Choroid plexus epithelial cell (primary cell): ENCODE results near the gene TTR.

ENCODE experiments used
- DNase-seq: peaks from one replicate; pipeline ENCODE4 v3.0.0-alpha.2; 2010; ENCODE audit warnings: low read depth
- H3K4me3 ChIP-seq: 2 replicates; pipeline ENCODE4 v1.5.1; 2011; ENCODE audit warnings: low read depth, mild to moderate bottlenecking, control low read depth, low read length, moderate library complexity
- TF ChIP-seq, protein P1 (sequence below): conservative IDR thresholded peaks from 2 replicates; pipeline ENCODE4 v1.5.1; 2011; ENCODE audit warnings: low read depth, mild to moderate bottlenecking, control low read depth, inconsistent platforms, low read length, moderate library complexity

The TTR gene

GRCh38 chr18:31611511-31611910 lies 19.8 kb downstream of the TTR start:
- DNase-seq, result no peak
- TF ChIP-seq, protein P1, sequence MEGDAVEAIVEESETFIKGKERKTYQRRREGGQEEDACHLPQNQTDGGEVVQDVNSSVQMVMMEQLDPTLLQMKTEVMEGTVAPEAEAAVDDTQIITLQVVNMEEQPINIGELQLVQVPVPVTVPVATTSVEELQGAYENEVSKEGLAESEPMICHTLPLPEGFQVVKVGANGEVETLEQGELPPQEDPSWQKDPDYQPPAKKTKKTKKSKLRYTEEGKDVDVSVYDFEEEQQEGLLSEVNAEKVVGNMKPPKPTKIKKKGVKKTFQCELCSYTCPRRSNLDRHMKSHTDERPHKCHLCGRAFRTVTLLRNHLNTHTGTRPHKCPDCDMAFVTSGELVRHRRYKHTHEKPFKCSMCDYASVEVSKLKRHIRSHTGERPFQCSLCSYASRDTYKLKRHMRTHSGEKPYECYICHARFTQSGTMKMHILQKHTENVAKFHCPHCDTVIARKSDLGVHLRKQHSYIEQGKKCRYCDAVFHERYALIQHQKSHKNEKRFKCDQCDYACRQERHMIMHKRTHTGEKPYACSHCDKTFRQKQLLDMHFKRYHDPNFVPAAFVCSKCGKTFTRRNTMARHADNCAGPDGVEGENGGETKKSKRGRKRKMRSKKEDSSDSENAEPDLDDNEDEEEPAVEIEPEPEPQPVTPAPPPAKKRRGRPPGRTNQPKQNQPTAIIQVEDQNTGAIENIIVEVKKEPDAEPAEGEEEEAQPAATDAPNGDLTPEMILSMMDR, result no peak
- no peak overlapping the region for H3K4me3 ChIP-seq

- TF ChIP-seq, protein P1, result no peak
- H3K4me3 ChIP-seq, result no peak overlapping the region
- no peak for DNase-seq
Measured at GRCh38 chr18:31612124-31612523, 20.4 kb downstream of the TTR start.

- no peak overlapping the region for H3K4me3 ChIP-seq
- TF ChIP-seq, protein P1, result no peak
Measured at GRCh38 chr18:31614044-31614443, 22.4 kb downstream of the TTR start.

GRCh38 chr18:31616586-31616985 lies 24.9 kb downstream of the TTR start:
- DNase-seq, result no peak
- no peak overlapping the region for H3K4me3 ChIP-seq
- TF ChIP-seq, protein P1, result no peak

More at GRCh38 chr18:31614044-31614443, 22.4 kb downstream of the TTR start:
- no peak for DNase-seq

DNA sequence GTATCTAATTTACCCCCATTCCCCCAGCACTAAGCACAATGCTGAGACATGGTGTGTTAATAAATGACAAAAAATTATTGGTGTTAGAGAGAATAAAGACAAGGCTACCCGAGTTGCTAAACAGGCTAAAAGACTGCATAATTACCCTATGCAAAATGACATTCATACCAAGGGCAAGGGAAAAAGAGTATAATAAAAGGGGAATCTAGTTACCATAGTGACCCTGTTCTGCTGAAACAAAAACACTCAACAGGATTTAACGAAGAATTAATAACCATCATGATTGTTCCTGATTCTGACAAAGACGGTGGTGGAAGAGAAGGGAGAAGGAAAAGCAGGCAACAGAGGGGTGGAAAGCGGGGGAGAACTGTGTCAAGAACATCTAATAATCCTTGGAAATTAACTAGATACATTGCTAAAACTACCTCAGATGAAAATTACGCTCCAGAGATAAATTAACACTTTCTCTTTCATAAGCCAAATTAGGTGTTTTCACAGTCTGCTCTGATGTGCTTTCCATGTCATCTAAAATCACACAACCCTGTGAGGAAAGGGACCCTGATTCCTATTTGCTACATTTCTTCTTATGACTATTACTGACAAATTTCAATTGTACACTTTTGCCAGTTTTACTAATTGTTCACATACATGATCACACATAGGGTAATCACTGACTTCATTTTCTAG lies 25.5 kb downstream of the TTR start:
- no peak for DNase-seq
- TF ChIP-seq, protein P1, result no peak
- H3K4me3 ChIP-seq, result no peak overlapping the region

DNA sequence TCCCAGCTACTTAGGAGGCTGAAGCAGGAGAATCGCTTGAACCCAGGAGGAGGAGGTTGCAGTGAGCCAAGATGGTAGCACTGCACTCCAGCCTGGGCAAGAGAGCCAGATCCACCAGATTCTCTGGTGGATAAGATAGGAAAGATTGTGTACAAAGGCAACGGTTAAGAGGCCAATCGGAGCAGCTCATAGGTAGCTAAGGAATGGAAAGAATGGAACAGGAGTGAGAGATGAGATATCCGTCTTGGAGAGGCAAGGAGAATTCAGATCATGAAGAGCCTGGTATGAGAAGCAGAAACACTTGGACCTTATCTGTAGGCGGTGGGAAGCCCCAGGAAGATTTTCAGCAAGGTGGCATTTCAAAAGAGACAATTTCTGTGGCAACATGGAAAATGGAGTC lies 27.1 kb downstream of the TTR start:
- no peak overlapping the region for H3K4me3 ChIP-seq
- no peak for DNase-seq
- TF ChIP-seq, protein P1, result no peak

GRCh38 chr18:31619291-31619690 lies 27.6 kb downstream of the TTR start:
- TF ChIP-seq, protein P1, result no peak
- no peak for DNase-seq
- H3K4me3 ChIP-seq, result no peak overlapping the region
